GM18951 (cell line): Measurements from ENCODE around the gene MREG.

ENCODE experiments used
- POLR2A ChIP-seq: IDR thresholded peaks from 4 replicates; pipeline ENCODE4 v1.6.1; 2011; ENCODE audit warnings: mild to moderate bottlenecking; ENCODE audit not compliant: insufficient read length, insufficient read depth; ENCODE audit errors: extremely low read depth
- in situ Hi-C: fragments of 300-500 bp; cut with MboI; formaldehyde crosslinking; loops from one replicate; pipeline ENCODE4 v1.12.0; 2022; ENCODE audit warnings: low sequenced_read_pairs, mixed read lengths, inconsistent platforms; ENCODE audit not compliant: unreplicated experiment

MREG gene

GRCh38 chr2:216034065-216034464, 20.7 kb upstream of the MREG start:
- no peak for TF ChIP-seq POLR2A
- in situ Hi-C loops = no loop called here

GRCh38 chr2:216033403-216033802, 20.1 kb upstream of the MREG start:
- TF ChIP-seq POLR2A = no peak

GRCh38 chr2:216031960-216032689, 18.8 kb upstream of the MREG start:
- in situ Hi-C loops = no loop called here
- TF ChIP-seq POLR2A = no peak

More at GRCh38 chr2:216033403-216033802, 20.1 kb upstream of the MREG start:
- in situ Hi-C loops = no loop called here

GRCh38 chr2:216030216-216030615, 16.9 kb upstream of the MREG start:
- in situ Hi-C loops = no loop called here
- no peak for TF ChIP-seq POLR2A

GRCh38 chr2:216029416-216030129, 16.2 kb upstream of the MREG start:
- in situ Hi-C loops = loop anchor here (10.0 kb wide), 1 partner anchor 75 kb away; no protein-coding TSS in a partner anchor
- TF ChIP-seq POLR2A = no peak

GRCh38 chr2:216024779-216025336, 11.5 kb upstream of the MREG start:
- in situ Hi-C loops = loop anchor here (10.0 kb wide), 1 partner anchor 70 kb away; no protein-coding TSS in a partner anchor
- no peak for TF ChIP-seq POLR2A

GRCh38 chr2:216023055-216023648, 9.8 kb upstream of the MREG start:
- in situ Hi-C loops = loop anchor here (10.0 kb wide), 1 partner anchor 68 kb away; no protein-coding TSS in a partner anchor
- TF ChIP-seq POLR2A = no peak

- TF ChIP-seq POLR2A = no peak
- in situ Hi-C loops = loop anchor here (10.0 kb wide), 1 partner anchor 67 kb away; no protein-coding TSS in a partner anchor
Observed at GRCh38 chr2:216021768-216022565, 8.6 kb upstream of the MREG start.

- no peak for TF ChIP-seq POLR2A
- in situ Hi-C loops = no loop called here
Observed at GRCh38 chr2:216018709-216019108, 5.4 kb upstream of the MREG start.

GRCh38 chr2:216017365-216017764, 4.0 kb upstream of the MREG start:
- TF ChIP-seq POLR2A = peak; percentile 26

GRCh38 chr2:216016581-216016980, 3.2 kb upstream of the MREG start:
- in situ Hi-C loops = no loop called here
- TF ChIP-seq POLR2A = no peak

More at GRCh38 chr2:216017365-216017764, 4.0 kb upstream of the MREG start:
- in situ Hi-C loops = no loop called here

GRCh38 chr2:216015722-216016464, 2.5 kb upstream of the MREG start:
- TF ChIP-seq POLR2A = peak; percentile 56
- in situ Hi-C loops = no loop called here

GRCh38 chr2:216014986-216015385, 1.6 kb upstream of the MREG start:
- no peak for TF ChIP-seq POLR2A
- in situ Hi-C loops = no loop called here
